Testis (tissue), 3 donors: ENCODE measurements around the gene RALGAPA1. TPM values are rescaled to one million over a fixed set of nuclear protein-coding genes. Genes with fewer than 3 reads are reported as not detected.
"Not testable (repeated sequence)": the region's sequence is repeated elsewhere in the genome, so short reads cannot be mapped to it uniquely, and the experiment has no call there.

ENCODE experiments used
- DNase-seq: peaks from one replicate; pipeline ENCODE4 v3.0.0-alpha.2; 2019
- H3K27ac ChIP-seq, 2 donors: fragments of 200-600 bp; sonication (generic); one replicate each; pipeline ENCODE4 v1.5.1; 2019
- H3K27me3 ChIP-seq: fragments of 200-600 bp; sonication (generic); one replicate; pipeline ENCODE4 v1.5.1; 2019
- H3K36me3 ChIP-seq: fragments of 200-600 bp; sonication (generic); one replicate; pipeline ENCODE4 v1.5.1; 2017; ENCODE audit warnings: low read depth; ENCODE audit errors: missing control alignments
- H3K4me1 ChIP-seq: fragments of 200-600 bp; sonication (generic); one replicate; pipeline ENCODE4 v1.5.1; 2019
- H3K4me3 ChIP-seq, 2 donors: fragments of 200-600 bp; sonication (generic); one replicate each; pipeline ENCODE4 v1.5.1; 2017 to 2019
- H3K9me3 ChIP-seq: fragments of 200-600 bp; sonication (generic); one replicate; pipeline ENCODE4 v1.5.1; 2017
- CTCF ChIP-seq, 3 experiments: fragments of 450-650 bp in 2 of 3; fragments of 200-600 bp in 1 of 3; sonication (generic) in 1 of 3; IDR thresholded peaks; one replicate each; pipeline ENCODE4 v1.5.1; 2016 to 2019; ENCODE audit warnings: antibody characterized with exemption in 3 of 3, mild to moderate bottlenecking in 2 of 3, moderate library complexity in 1 of 3
- POLR2A ChIP-seq: fragments of 450-650 bp; IDR thresholded peaks from one replicate; pipeline ENCODE4 v1.6.1; 2017; ENCODE audit warnings: antibody characterized with exemption, mild to moderate bottlenecking, moderate library complexity
- WGBS, 2 donors: methylation state at CpG; one replicate each; pipeline ENCODE4 v1.1.5; 2018; 5-methylcytosine and 5-hydroxymethylcytosine counted together
- intact Hi-C: fragments of 100-400 bp; cut with DNase I; formaldehyde crosslinking; loops from one replicate; pipeline ENCODE4 v1.15.1; 2023; ENCODE audit warnings: low total_unique reads
- polyA plus RNA-seq: library from polyadenylated mRNA; stranded (reverse); fragments of 350-450 nt; fragmentation: Illumina TruSeq; extraction: RNeasy Lipid Tissue Mini Kit (QIAGEN cat#74804); gene quantifications from one replicate; pipeline ENCODE4 v1.2.3, GENCODE V29; 2014; ENCODE audit warnings: low read depth, low replicate concordance; ENCODE audit not compliant: insufficient read depth
- total RNA-seq, 2 donors: library from RNA; depleted of rRNA; stranded (reverse); fragments of >200 nt; gene quantifications; one replicate each; pipeline ENCODE4 v1.2.3, GENCODE V29; 2016

The RALGAPA1 gene
- total and polyA plus RNA-seq, 3 donors from 2014 or later = 25.6 to 111 (median 75.1) TPM

GRCh38 chr14:35797796-35798195 lies 11.3 kb downstream of the RALGAPA1 start:
- 92 to 96% methylated on average over 6 of the region's 6 CpGs for WGBS, 2 donors
- no peaks in the 10 kb centered on the region for H3K9me3 ChIP-seq
- H3K36me3 ChIP-seq = no peaks in the 10 kb centered on the region
- intact Hi-C loops = no loop called here
- no peaks in the 10 kb centered on the region for H3K4me1 ChIP-seq
- no peak for DNase-seq
- H3K27ac ChIP-seq = no peak overlapping the region
- no peak overlapping the region for H3K4me3 ChIP-seq
- TF ChIP-seq CTCF (IDR thresholded peaks at IDR 0.05) (no peak), POLR2A (no peak)
- H3K27me3 ChIP-seq = no peaks in the 10 kb centered on the region

GRCh38 chr14:35789651-35790050 lies 19.4 kb downstream of the RALGAPA1 start:
- intact Hi-C loops = no loop called here
- H3K27me3 ChIP-seq = no peaks in the 10 kb centered on the region
- no peak for TF ChIP-seq CTCF (IDR thresholded peaks at IDR 0.05)
- no peak for TF ChIP-seq POLR2A
- H3K27ac ChIP-seq = no peak overlapping the region
- no peak for DNase-seq
- H3K4me3 ChIP-seq = no peak overlapping the region
- no peaks in the 10 kb centered on the region for H3K4me1 ChIP-seq
- WGBS, 2 donors = 80 to 98% methylated on average over 4 of the region's 4 CpGs
- H3K36me3 ChIP-seq = no peaks in the 10 kb centered on the region
- no peaks in the 10 kb centered on the region for H3K9me3 ChIP-seq

GRCh38 chr14:35786856-35787255 lies 22.2 kb downstream of the RALGAPA1 start:
- H3K27me3 ChIP-seq = no peaks in the 10 kb centered on the region
- TF ChIP-seq CTCF (IDR thresholded peaks at IDR 0.05) (no peak), POLR2A (no peak)
- no peak for DNase-seq
- no peaks in the 10 kb centered on the region for H3K4me1 ChIP-seq
- intact Hi-C loops = no loop called here
- H3K36me3 ChIP-seq = no peaks in the 10 kb centered on the region
- no peak overlapping the region for H3K27ac ChIP-seq
- no peaks in the 10 kb centered on the region for H3K9me3 ChIP-seq
- WGBS, 2 donors = 84 to 89% methylated on average over 2 of the region's 2 CpGs
- no peak overlapping the region for H3K4me3 ChIP-seq

- intact Hi-C loops = no loop called here
- no peaks in the 10 kb centered on the region for H3K27me3 ChIP-seq
- 64 to 67% methylated on average over 1 of the region's 1 CpG for WGBS, 2 donors
- no peaks in the 10 kb centered on the region for H3K4me1 ChIP-seq
- no peaks in the 10 kb centered on the region for H3K36me3 ChIP-seq
- H3K27ac ChIP-seq = no peak overlapping the region
- no peak for TF ChIP-seq POLR2A
- TF ChIP-seq CTCF (IDR thresholded peaks at IDR 0.05) = no peak
- H3K4me3 ChIP-seq = no peak overlapping the region
- no peaks in the 10 kb centered on the region for H3K9me3 ChIP-seq
- no peak for DNase-seq
Measured at GRCh38 chr14:35783699-35784098, 25.4 kb downstream of the RALGAPA1 start.

- no peaks in the 10 kb centered on the region for H3K4me1 ChIP-seq
- H3K27ac ChIP-seq = no peak overlapping the region
- TF ChIP-seq POLR2A (no peak), CTCF (IDR thresholded peaks at IDR 0.05) (no peak)
- no peak overlapping the region for H3K4me3 ChIP-seq
- no peak for DNase-seq
- no peaks in the 10 kb centered on the region for H3K9me3 ChIP-seq
- H3K27me3 ChIP-seq = no peaks in the 10 kb centered on the region
- intact Hi-C loops = no loop called here
- H3K36me3 ChIP-seq = no peaks in the 10 kb centered on the region
- 98 to 99% methylated on average over 3 of the region's 3 CpGs for WGBS, 2 donors
Measured at GRCh38 chr14:35779368-35779767, 29.7 kb downstream of the RALGAPA1 start.

GRCh38 chr14:35777550-35777949 lies 31.5 kb downstream of the RALGAPA1 start:
- H3K36me3 ChIP-seq, H3K4me3 ChIP-seq, H3K27me3 ChIP-seq, H3K9me3 ChIP-seq, H3K27ac ChIP-seq, intact Hi-C loops, H3K4me1 ChIP-seq, DNase-seq: not testable (repeated sequence)
- 93 to 96% methylated on average over 5 of the region's 5 CpGs for WGBS, 2 donors
